IPS DF 6.9 (cell line): Measurements from ENCODE around the gene KRTAP10-8.
"Not testable (repeated sequence)": the region's sequence is repeated elsewhere in the genome, so short reads cannot be mapped to it uniquely, and the experiment has no call there.

ENCODE experiments used
- DNase-seq: peaks from one replicate; pipeline ENCODE4 v3.0.0-alpha.2; 2013; ENCODE audit warnings: low read depth, low spot score
- H3K27ac ChIP-seq: one replicate; pipeline ENCODE4 v1.5.1; 2013; ENCODE audit warnings: low read length, control low read depth
- H3K27me3 ChIP-seq: 2 replicates; pipeline ENCODE4 v1.6.1; 2013; ENCODE audit warnings: mild to moderate bottlenecking, low read length; ENCODE audit not compliant: control insufficient read depth, insufficient read depth
- H3K36me3 ChIP-seq: 2 replicates; pipeline ENCODE4 v1.6.1; 2013; ENCODE audit warnings: low read length; ENCODE audit not compliant: control insufficient read depth, insufficient read depth
- H3K4me1 ChIP-seq: 2 replicates; pipeline ENCODE4 v1.6.1; 2013; ENCODE audit warnings: low read length; ENCODE audit not compliant: control insufficient read depth, insufficient read depth
- H3K4me3 ChIP-seq: 2 replicates; pipeline ENCODE4 v1.5.1; 2013; ENCODE audit warnings: mild to moderate bottlenecking, low read length
- H3K9me3 ChIP-seq: 2 replicates; pipeline ENCODE4 v1.6.1; 2013; ENCODE audit warnings: low read length, inconsistent platforms; ENCODE audit not compliant: control insufficient read depth, insufficient read depth
- WGBS: extraction: QIAGEN DNeasy Blood & Tissue Kit; methylation state at CpG from one replicate; pipeline ENCODE4 v1.1.7; 2013; ENCODE audit warnings: mixed read lengths, missing lambda C conversion rate; ENCODE audit not compliant: insufficient read length, insufficient coverage; 5-methylcytosine and 5-hydroxymethylcytosine counted together

The KRTAP10-8 gene

GRCh38 chr21:44571844-44572782 lies 39.8 kb upstream of the KRTAP10-8 start:
- Histone ChIP-seq H3K27ac (no peak overlapping the region), H3K27me3 (no peaks in the 10 kb centered on the region), H3K9me3 (no peaks in the 10 kb centered on the region), H3K4me1 (0 out of 2 replicates have a peak, but pooled peaks cover 3% of the 10 kb centered on the region), H3K36me3 (peaks cover 4% of the 10 kb centered on the region; the same call in 1 of the 2 replicates), H3K4me3 (no peak overlapping the region)
- no CpG with 5 or more reads among the region's 40 CpGs for WGBS
- DNase-seq: no peak

- Histone ChIP-seq H3K27ac (no peak overlapping the region), H3K4me1 (0 out of 2 replicates have a peak, but pooled peaks cover 3% of the 10 kb centered on the region), H3K9me3 (no peaks in the 10 kb centered on the region; the same call in 1 of the 2 replicates), H3K4me3 (no peak overlapping the region), H3K27me3 (no peaks in the 10 kb centered on the region), H3K36me3 (peaks cover 4% of the 10 kb centered on the region; the same call in 1 of the 2 replicates)
- DNase-seq: no peak
- no CpG with 5 or more reads among the region's 15 CpGs for WGBS
These were observed 38.8 kb upstream of the KRTAP10-8 start for GRCh38 chr21:44572959-44573583.

- not testable (repeated sequence) for DNase-seq, H3K27ac ChIP-seq, H3K27me3 ChIP-seq, H3K36me3 ChIP-seq, H3K4me1 ChIP-seq, H3K4me3 ChIP-seq, H3K9me3 ChIP-seq
- no CpG with 5 or more reads among the region's 25 CpGs for WGBS
These were observed 38.0 kb upstream of the KRTAP10-8 start, which contains the start of gene KRTAP10-4 for GRCh38 chr21:44573630-44574456. TSS of gene KRTAP10-4 (plus strand) at chr21:44573729. CDS start at chr21:44573759, 30 bp downstream.

GRCh38 chr21:44574457-44575306 lies 37.2 kb upstream of the KRTAP10-8 start:
- H3K9me3 ChIP-seq: no peaks in the 10 kb centered on the region; the same call in 1 of the 2 replicates
- H3K4me1 ChIP-seq: 0 out of 2 replicates have a peak, but pooled peaks cover 3% of the 10 kb centered on the region
- H3K27ac ChIP-seq: no peak overlapping the region
- no peaks in the 10 kb centered on the region for H3K27me3 ChIP-seq
- no peaks in the 10 kb centered on the region for H3K36me3 ChIP-seq
- no CpG with 5 or more reads among the region's 21 CpGs for WGBS
- no peak for DNase-seq
- H3K4me3 ChIP-seq: no peak overlapping the region

GRCh38 chr21:44575307-44576024 lies 36.4 kb upstream of the KRTAP10-8 start:
- Histone ChIP-seq H3K27ac (no peak overlapping the region), H3K4me1 (0 out of 2 replicates have a peak, but pooled peaks cover 3% of the 10 kb centered on the region), H3K4me3 (no peak overlapping the region), H3K36me3 (no peaks in the 10 kb centered on the region), H3K27me3 (no peaks in the 10 kb centered on the region), H3K9me3 (no peaks in the 10 kb centered on the region; the same call in 1 of the 2 replicates)
- no peak for DNase-seq
- WGBS: no CpG with 5 or more reads among the region's 20 CpGs

GRCh38 chr21:44576025-44576420 lies 35.9 kb upstream of the KRTAP10-8 start:
- no peak overlapping the region for H3K27ac ChIP-seq
- WGBS: no CpG with 5 or more reads among the region's 10 CpGs

GRCh38 chr21:44578371-44579055 lies 33.4 kb upstream of the KRTAP10-8 start:
- Histone ChIP-seq H3K4me3 (no peak overlapping the region), H3K27ac (no peak overlapping the region), H3K9me3 (no peaks in the 10 kb centered on the region; the same call in 1 of the 2 replicates), H3K36me3 (no peaks in the 10 kb centered on the region), H3K4me1 (0 out of 2 replicates have a peak, but pooled peaks cover 3% of the 10 kb centered on the region), H3K27me3 (no peaks in the 10 kb centered on the region)
- WGBS: no CpG with 5 or more reads among the region's 17 CpGs
- no peak for DNase-seq

More at GRCh38 chr21:44576025-44576420, 35.9 kb upstream of the KRTAP10-8 start:
- Histone ChIP-seq H3K27me3 (no peaks in the 10 kb centered on the region), H3K4me3 (no peak overlapping the region), H3K9me3 (no peaks in the 10 kb centered on the region; the same call in 1 of the 2 replicates), H3K4me1 (0 out of 2 replicates have a peak, but pooled peaks cover 3% of the 10 kb centered on the region), H3K36me3 (no peaks in the 10 kb centered on the region)
- DNase-seq: no peak

- no peaks in the 10 kb centered on the region for H3K27me3 ChIP-seq
- no CpG with 5 or more reads among the region's 22 CpGs for WGBS
- H3K9me3 ChIP-seq: no peaks in the 10 kb centered on the region; the same call in 1 of the 2 replicates
- DNase-seq: no peak
- no peaks in the 10 kb centered on the region for H3K36me3 ChIP-seq
- H3K4me3 ChIP-seq: no peak overlapping the region
- H3K4me1 ChIP-seq: 0 out of 2 replicates have a peak, but pooled peaks cover 3% of the 10 kb centered on the region
- H3K27ac ChIP-seq: no peak overlapping the region
These were observed 32.6 kb upstream of the KRTAP10-8 start for GRCh38 chr21:44579056-44579832.
